COLO668 (cell line): Measurements from ENCODE around the gene SPACA9.

Experiments used
- DNase-seq: peaks from one replicate; lab custom pipeline; 2025; ENCODE audit not compliant: unreplicated experiment; lab: John Stamatoyannopoulos, UW

The SPACA9 gene

DNA sequence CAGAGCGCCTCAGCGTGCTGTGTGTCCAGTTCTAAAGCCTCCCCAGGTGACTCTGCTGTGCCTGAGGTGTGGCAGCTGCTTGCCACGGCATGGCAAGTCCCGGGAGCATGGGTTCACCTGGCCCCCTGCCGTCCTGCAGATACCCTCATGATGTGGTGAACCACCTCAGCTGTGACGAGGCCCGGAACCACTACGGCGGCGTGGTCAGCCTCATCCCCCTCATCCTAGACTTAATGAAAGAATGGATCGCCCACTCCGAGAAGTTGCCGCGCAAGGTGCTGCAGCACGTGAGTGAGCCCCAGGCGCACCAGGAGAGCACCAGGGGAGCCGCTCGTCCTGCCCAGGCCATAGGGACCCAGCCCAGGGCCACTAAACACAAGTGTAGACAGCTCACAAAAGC, 9.5 kb downstream of the SPACA9 start:
- no peak for DNase-seq

DNA sequence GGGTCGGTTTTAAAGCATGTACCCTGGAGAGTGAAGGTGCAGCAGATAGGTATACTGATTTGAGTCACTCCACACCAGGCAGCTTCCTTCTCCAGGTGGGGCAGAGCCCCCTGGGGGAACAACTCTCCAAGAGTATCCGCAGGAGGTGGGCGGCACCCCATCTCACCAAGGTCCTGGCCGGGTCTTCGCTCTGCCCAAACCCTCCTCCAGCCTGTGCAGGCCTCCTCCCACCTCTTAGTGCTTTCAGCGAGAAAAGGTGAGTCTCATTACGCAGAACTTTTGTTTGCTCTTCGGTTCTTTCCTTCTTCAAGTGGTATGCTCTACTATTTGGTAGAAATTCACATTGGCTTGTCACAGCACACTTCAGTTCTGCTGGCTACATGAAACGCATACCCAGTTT, 13.7 kb downstream of the SPACA9 start:
- DNase-seq = no peak

GRCh38 chr9:132894346-132894745, 15.6 kb downstream of the SPACA9 start:
- no peak for DNase-seq

GRCh38 chr9:132894862-132895835, 16.5 kb downstream of the SPACA9 start:
- no peak for DNase-seq

DNA sequence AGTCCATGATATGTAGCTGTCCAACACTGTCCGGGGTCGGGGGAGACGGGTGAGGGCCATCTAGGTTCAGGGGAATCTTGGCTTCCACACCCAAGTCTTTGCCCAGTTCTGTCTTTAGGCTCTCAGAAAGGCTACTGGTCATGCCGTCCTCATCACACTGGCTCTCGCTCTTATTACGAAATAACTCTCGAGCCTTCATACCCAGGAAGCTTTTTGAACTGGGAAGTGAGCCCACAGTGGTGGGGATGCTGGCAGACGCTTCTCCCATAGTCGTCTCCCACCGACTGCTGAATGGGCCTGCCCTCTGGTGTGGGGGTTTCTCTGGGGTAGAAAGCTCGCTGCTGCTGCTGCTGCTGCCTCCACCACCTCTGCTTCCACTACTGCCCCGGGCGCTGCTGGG, 17.6 kb downstream of the SPACA9 start:
- no peak for DNase-seq

DNA sequence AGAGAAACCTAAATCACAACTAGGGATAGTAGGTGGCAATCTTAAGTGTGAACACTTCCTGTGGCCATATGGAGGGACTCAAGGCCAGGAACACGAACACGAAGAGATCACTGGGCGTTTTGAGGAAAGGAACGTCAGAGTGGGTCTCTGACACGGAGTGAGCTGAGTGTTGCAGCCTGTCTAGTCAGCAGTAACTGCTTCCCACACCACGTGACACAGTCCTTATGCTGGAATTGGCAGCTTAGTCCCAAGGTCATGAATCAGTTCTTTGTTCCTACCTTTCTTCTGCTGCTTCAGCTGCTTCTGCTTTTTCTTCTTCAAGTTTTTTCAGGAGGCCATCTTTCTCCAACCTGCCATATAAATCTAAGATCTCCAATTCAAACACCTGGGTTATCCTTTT, 18.2 kb downstream of the SPACA9 start:
- DNase-seq = no peak

DNA sequence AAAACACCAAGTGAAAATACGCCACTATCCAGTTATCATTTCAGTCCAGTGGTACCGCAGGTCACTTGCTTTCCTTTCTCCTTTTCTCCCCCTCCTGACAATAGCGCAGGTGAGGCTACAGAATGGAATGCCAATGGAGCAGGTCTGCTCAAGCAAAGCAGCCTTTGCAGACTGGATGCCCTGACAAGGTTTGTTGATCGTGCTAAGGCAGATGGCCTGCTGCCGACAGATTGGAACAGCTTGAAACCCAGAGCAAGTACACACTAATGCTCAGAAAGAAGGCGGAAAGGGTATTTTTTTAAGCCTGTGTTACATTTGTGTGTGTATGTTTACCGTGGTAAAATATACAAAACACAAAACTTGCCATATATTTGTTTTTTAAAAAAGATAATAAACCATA, 19.4 kb downstream of the SPACA9 start:
- DNase-seq = no peak

- DNase-seq = peak; percentile 49
Observed at GRCh38 chr9:132901858-132902831, 23.4 kb downstream of the SPACA9 start.

GRCh38 chr9:132903574-132904492, 25.1 kb downstream of the SPACA9 start:
- DNase-seq = no peak

DNA sequence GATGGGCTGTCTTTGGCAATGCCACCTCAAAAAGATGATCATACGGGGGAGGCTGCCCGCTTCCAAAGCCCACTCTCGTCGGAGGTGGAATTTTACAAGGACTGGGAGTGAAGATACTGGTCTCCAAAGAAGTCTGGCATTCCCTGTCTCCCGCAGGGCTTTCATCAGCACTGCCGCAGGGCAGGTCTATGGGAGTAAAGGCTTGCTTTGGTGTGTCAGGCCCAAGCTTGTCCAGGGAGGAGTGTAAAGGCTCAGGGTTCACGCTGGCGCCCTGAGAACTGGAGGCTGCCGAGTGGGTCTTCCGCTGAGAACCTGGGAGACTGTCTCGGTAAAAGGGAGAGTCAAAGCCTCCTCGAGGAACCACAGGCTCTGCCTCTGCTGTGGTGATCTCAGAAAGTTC, 27.0 kb downstream of the SPACA9 start:
- DNase-seq = no peak

- DNase-seq = no peak
Observed at GRCh38 chr9:132908635-132909034, 29.9 kb downstream of the SPACA9 start.

DNA sequence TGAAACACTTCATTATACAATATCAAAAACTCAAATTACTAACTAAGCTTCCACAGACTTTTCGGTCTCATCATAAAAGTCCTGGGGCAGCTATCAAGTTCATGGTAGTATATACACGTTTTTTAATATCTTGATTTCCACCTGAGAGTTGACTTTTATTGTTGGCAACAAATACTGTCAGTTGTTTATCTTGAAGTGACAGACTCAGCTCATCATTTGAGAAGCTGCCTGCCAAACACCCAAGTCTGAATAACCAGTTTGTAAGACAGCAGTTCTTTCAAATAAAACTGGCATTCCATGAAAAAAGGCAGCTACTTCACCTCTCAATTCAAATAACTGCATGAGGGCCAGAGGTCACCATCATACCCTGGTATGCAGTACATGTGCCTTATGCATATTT, 30.6 kb downstream of the SPACA9 start:
- DNase-seq = no peak

GRCh38 chr9:132910376-132910775, 31.7 kb downstream of the SPACA9 start:
- no peak for DNase-seq

GRCh38 chr9:132912131-132912530, 33.4 kb downstream of the SPACA9 start:
- DNase-seq = no peak

GRCh38 chr9:132914924-132915323, 36.2 kb downstream of the SPACA9 start:
- no peak for DNase-seq

GRCh38 chr9:132919614-132920268, 41.0 kb downstream of the SPACA9 start:
- no peak for DNase-seq

- DNase-seq = no peak
Observed at GRCh38 chr9:132923346-132923902, 44.7 kb downstream of the SPACA9 start.

- DNase-seq = no peak
Observed at GRCh38 chr9:132927704-132928103, 49.0 kb downstream of the SPACA9 start.

DNA sequence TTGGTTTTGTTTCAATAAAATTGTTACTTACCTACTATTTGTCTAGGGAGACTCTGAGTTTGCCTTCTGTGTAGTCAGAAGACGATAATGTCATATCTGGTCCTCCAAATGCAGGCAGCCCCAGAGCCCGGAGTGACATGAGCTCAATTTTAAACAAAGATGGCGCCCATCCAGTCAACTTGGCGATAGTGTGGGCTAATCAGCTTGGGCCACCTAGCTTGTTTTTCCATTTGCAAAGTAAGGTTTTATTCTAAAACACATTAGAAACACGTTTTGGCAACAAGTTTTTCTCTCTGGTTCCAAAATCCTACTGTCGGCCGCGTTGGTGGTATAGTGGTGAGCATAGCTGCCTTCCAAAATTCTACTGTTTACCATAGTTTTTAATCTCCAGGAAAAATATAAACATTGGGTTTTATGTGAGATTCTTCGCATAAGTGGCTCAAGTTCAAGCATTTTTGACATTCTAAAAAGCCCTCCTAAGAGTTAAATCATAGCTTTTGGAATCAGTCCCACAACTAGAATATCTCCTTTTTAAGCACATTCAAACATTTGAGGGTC, 52.6 kb downstream of the SPACA9 start:
- no peak for DNase-seq
